NK-92 treated with Interleukin-12 subunit alpha and Interleukin-12 subunit beta, amount 100 ng/mL, for 24 hours (cell line): ENCODE results near the gene TMEM175.

Experiments
- DNase-seq: peaks from one replicate; lab custom pipeline; 2025; lab: John Stamatoyannopoulos, UW

TMEM175 gene

GRCh38 chr4:931960-932712 lies at the start of gene TMEM175, which contains the start of gene GAK:
Gene TMEM175, plus strand, starts transcription at chr4:932460. Its CDS starts 15,280 bp downstream, at chr4:947740.
Gene GAK, minus strand, starts transcription at chr4:932316. Its CDS starts 129 bp downstream, at chr4:932187.
- DNase-seq: peak; percentile 91

DNA sequence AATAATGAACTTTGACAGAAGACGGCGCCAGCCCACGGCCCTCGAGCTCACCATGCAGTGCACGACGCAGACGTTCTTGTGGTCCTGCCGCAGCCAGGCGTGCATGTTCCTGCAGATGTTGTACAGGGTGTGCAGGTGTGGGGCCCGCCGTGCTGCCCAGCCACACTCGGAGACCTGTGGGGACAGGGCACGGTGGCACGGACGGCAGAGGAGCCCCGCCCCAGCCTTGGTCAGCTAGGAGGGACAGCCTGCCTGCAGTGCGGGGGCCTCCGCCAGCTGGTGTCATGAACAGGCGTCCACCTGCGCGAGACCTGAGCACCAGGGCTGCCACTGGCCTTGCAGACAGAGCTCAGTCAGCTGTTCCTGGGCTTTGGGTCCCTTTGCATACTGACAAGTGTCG lies 49.6 kb upstream of the TMEM175 start:
- DNase-seq: no peak

DNA sequence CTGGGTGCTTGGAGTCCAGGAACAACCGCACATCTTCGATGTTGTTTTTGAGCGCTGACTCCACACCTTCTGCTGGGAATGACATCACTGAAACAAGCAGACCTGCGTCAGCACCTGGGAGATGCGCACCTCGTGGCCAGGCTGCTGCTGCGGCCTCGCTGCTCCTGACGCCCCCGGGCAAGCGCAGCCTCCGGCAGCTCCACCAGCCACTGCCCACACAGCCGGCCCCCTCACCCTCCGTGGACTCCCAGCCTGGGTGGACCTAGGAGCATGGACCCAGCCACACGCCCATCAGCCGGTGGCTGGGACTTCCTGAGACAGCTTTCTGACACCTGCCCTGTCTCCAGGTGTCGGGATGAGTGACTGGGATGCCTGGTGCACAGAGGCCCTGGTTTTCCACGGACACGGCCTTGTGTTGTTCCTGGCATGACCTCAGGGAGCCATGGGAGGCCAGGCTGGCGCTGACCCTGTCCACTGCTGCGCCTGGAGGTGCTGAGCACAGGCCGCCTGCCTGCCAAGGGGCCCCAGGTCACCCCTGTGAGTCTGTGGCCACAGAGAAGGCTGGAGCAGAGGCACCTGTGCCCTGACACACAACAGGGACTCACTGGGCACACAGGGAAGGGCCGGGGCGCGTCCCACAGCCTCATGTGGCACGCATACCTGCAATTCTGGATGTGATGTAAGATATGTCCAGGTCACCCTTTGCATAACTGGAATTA lies 48.7 kb upstream of the TMEM175 start:
- DNase-seq: no peak

DNA sequence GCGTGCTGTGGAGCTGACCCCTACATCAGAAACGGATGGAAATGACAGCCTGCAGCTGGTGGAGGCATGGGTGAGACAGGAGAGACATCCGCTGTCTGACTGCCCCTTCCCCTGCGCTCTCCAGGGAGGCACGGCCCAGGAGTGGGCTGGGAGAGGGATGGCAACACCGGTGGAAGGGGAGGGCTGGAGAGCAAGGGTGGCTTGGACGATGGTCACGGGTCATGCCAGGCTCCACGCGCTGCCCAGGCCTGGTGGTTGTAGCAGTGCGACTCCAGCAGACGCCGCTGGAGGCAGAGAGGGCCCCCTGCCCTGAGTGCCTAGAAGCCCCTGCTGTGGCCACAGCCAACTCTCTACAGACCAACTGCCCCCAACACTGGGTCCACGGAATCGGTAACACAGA lies 48.0 kb upstream of the TMEM175 start:
- DNase-seq: no peak

DNA sequence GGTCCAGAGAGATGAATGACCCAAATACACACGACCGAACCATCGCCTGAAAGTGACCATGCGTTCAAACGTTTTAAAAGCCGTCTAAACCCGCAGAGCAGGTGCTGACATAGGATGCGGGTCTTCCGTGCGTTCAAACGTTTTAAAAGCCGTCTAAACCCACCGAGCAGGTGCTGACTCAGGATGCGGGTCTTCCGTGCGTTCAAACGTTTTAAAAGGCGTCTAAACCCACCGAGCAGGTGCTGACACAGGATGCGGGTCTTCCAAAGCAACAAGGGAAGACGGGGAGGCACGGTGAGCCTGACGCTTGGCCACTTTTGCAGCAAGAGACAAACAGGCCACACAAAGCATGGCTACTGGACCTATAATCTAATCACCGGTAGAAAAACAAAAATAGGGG lies 47.4 kb upstream of the TMEM175 start:
- DNase-seq: no peak

DNA sequence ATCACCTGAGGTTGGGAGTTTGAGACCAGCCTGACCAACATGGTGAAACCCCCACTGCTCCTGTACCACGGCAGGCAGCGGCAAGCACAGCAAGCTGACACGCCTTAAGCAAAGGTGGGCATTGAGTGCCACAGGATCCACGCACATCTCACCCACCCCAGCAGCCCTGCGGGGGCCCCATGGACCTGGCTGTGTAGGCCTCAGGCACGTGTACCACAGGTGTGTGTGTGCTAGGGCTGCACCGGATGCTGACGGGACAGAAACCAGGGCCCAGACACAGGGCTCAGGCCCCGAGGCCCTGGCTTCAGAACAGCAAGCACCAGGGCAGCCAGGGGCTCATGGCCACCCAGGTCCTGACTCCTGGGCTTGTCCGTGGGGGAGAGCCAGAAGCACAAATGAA lies 46.9 kb upstream of the TMEM175 start:
- no peak for DNase-seq

GRCh38 chr4:886244-886643 lies 46.0 kb upstream of the TMEM175 start:
- no peak for DNase-seq

GRCh38 chr4:887034-887763 lies 45.1 kb upstream of the TMEM175 start:
- DNase-seq: no peak

DNA sequence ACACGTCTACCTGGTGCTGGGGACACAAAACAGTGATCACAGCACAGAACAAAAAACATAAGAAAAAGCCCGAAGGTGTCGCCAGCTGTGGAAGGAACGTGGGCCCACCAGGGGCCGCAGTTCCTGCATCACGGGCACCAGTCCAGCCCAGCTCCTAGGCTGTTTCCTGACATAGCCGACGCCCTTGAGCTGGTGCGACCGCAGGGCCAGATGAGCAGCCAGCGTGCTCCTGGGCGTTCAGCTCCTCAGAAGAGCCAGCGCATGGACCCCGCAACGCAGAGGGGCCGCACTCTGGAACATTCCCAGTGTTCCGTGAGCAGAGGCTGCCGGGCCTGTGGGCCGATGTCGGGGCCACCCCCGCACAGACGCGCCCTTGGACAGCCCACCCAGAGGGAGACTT lies 44.2 kb upstream of the TMEM175 start:
- DNase-seq: no peak

- no peak for DNase-seq
Measured at GRCh38 chr4:889516-889915, 42.7 kb upstream of the TMEM175 start.

DNA sequence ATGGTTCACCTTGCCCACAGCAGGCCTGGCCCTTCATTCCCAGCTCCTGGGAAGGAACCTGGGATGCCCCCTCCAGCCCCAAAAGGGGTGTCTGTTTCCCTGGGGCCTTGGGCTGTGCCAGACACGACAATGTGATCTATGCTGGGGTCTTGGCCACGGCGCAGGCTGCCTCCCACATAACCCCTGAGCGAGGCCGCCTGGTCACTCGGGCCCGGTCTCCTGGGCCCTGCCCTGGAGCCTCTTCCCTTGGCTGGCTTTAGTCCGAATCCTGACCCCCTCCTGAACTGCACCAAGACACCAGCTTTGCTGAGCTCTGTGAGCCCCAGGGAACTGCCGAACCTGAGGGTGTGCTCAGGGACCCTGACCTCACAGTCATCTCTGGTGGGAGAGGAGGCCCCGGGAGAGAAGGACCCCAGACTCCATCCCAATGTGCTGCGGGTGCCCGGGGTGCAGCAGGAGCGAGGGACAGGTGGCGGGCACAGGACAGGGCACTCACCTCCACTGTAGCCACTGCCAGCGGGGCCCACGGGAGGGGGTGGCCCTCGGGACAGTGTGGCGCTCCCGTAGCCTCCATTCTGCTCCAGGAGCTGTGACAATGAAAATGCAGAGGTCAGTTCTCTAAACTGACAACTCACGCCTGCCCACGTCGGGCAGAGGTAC lies 42.1 kb upstream of the TMEM175 start:
- no peak for DNase-seq

- no peak for DNase-seq
Measured at GRCh38 chr4:891747-892146, 40.5 kb upstream of the TMEM175 start.

GRCh38 chr4:892780-893179 lies 39.5 kb upstream of the TMEM175 start:
- DNase-seq: no peak

GRCh38 chr4:893276-893994 lies 38.8 kb upstream of the TMEM175 start:
- DNase-seq: no peak

DNA sequence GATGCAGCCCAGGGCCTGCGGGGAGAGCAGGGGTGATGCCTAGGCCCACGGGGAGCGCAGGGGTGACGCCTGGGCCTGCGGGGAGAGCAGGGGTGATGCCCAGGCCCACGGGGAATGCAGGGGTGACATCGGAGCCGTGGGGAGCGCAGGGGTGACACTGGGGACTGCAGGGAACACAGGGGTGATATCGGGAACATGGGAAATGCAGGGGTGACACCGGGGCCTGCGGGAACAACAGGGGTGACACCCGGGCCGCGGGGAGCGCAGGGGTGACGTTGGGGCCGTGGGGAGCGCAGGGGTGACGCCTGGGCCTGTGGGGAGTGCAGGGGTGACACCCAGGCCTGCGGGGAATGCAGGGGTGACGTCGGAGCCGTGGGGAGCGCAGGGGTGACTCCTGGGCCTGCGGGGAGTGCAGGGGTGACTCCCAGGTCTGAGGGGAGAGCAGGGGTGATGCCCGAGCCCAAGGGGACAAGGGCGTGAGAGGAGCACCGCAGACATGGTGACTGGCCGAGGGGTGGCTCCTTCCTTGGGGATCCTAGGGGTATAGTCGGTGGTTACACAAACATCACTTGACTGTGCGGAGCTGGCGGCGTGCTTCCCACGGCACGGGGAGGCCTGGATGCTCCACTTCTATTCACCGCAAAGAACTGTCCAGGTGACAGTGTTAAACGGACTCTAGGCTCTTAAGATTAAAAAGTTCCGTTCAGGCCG lies 38.1 kb upstream of the TMEM175 start:
- DNase-seq: no peak

- DNase-seq: no peak
Measured at GRCh38 chr4:895596-895995, 36.7 kb upstream of the TMEM175 start.

- no peak for DNase-seq
Measured at GRCh38 chr4:896216-896615, 36.0 kb upstream of the TMEM175 start.

DNA sequence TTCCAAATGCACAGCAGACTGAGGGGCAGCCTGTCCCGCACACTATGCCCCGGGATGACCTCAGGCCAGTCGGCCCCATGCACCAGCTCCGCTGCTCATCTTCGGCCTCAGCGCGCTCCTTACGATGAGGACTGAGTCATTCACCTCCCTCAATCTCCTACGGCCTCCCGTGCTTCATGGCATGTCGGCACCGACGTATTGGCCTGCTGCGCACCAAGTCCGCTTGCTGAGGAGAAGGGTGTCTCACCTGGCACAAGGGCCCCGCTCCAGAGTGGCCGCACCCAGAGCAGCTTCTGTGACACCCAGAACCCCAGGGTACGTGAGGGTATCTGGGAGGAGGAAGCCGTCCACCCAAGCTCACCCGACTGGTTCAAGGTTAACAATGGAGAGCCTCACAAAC lies 35.6 kb upstream of the TMEM175 start:
- DNase-seq: no peak

GRCh38 chr4:898123-898522 lies 34.1 kb upstream of the TMEM175 start:
- no peak for DNase-seq

DNA sequence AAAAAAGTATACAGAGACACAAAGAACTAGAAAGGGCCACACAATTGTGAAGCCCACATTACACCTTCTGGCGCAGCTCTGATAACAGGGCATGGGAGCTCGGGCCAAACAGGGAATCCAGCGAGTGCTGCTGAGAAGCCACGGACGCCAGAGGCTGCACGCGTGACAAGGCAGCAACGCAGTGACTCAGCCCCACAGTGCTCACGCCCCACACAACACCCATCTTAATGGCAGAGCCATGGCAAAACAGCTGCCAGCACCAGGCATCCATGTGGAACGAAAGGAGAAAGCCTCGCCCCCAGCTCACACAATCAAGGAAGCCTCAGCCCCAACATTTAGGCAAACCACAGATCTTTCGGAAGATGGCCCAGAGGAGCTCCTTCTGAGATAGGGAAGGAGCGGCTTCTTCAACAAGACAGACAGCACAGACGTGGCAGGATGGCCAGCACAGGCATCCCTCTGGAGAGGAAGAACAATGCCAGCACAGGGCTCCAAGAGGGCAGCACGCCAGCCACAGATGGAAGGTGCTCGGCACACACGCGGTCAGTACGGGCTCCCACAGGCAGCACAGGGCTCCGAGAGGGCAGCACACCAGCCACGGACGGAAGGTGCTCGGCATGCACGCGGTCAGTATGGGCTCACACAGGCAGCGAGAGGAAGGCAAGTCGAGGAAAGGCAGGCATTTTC lies 33.2 kb upstream of the TMEM175 start:
- no peak for DNase-seq

GRCh38 chr4:899556-899906 lies 32.7 kb upstream of the TMEM175 start:
- no peak for DNase-seq
